Activated B cell treated with CpG ODN at 0.5 μM for 24 hours (primary cell): ENCODE data around the gene PVALB. TPM values are rescaled to one million over a fixed set of nuclear protein-coding genes. Genes with fewer than 3 reads are reported as not detected.

ENCODE experiments used
- ATAC-seq: fragments of 200-7000 bp; cut with Tn5 transposase; one replicate; pipeline ENCODE4 v1.10.0; 2021; ENCODE audit warnings: low read depth, mild to moderate bottlenecking, moderate library complexity
- CTCF ChIA-PET: fragments of 350-600 bp; sonication (Branson Sonifier 250); formaldehyde crosslinking; loops from one replicate; lab custom pipeline; 2021; ENCODE audit warnings: antibody characterized with exemption; lab: Charles Lee
- POLR2A ChIA-PET: fragments of 350-600 bp; sonication (Branson Sonifier 250); formaldehyde crosslinking; loops from one replicate; lab custom pipeline; 2021; ENCODE audit warnings: antibody characterized with exemption; lab: Charles Lee
- DNase-seq: peaks from one replicate; pipeline ENCODE4 v3.0.0; 2022
- H3K27ac Mint-ChIP-seq: one replicate; pipeline ENCODE4 v1.8.0; 2020; ENCODE audit warnings: mixed read lengths
- H3K27me3 Mint-ChIP-seq: one replicate; pipeline ENCODE4 v1.8.0; 2021; ENCODE audit warnings: mixed read lengths
- H3K36me3 Mint-ChIP-seq: one replicate; pipeline ENCODE4 v1.8.0; 2021; ENCODE audit warnings: low read depth, mixed read lengths
- H3K4me1 Mint-ChIP-seq: one replicate; pipeline ENCODE4 v1.8.0; 2021; ENCODE audit warnings: mixed read lengths
- H3K4me3 Mint-ChIP-seq: one replicate; pipeline ENCODE4 v1.8.0; 2020; ENCODE audit warnings: mild to moderate bottlenecking, mixed read lengths
- H3K9me3 Mint-ChIP-seq: one replicate; pipeline ENCODE4 v1.8.0; 2020; ENCODE audit warnings: mixed read lengths
- CTCF ChIP-seq: fragments of 200-600 bp; IDR thresholded peaks from one replicate; pipeline ENCODE4 v1.8.0; 2022; ENCODE audit warnings: antibody characterized with exemption, mild to moderate bottlenecking
- intact Hi-C: fragments of 100-400 bp; cut with micrococcal nuclease; formaldehyde crosslinking; loops from one replicate; pipeline ENCODE4 v1.15.1; 2024
- total RNA-seq: library from RNA; stranded (reverse); gene quantifications from 2 replicates; pipeline ENCODE4 v1.2.3, GENCODE V29; 2022

Gene PVALB
- total RNA-seq, 1 donor from 2014 or later: not detected

- TF ChIP-seq CTCF: no peak
- ChIA-PET POLR2A (interaction anchor here (0.6 to 2.5 kb wide), 15 partner anchors 77 to 881 kb away, joined by 3 to 24 read pairs (median 5); partner anchors contain the start of genes EIF3D, MPST, NCF4 and TST), CTCF (interaction anchor here (1.0 to 4.0 kb wide), 5 partner anchors 19 to 201 kb away, joined by 4 to 25 read pairs (median 10); partner anchors contain the start of gene NCF4)
- Mint-ChIP-seq H3K9me3 (no peaks in the 10 kb centered on the region), H3K27me3 (no peaks in the 10 kb centered on the region), H3K4me3 (peak overlapping the region; percentile 88), H3K36me3 (peaks cover 5% of the 10 kb centered on the region), H3K4me1 (peaks cover 19% of the 10 kb centered on the region), H3K27ac (peak overlapping the region; percentile 89)
- intact Hi-C loops: loop anchor here (1.0 to 5.0 kb wide), 9 partner anchors 19 to 467 kb away; partner anchors contain the start of gene EIF3D
- DNase-seq: no peak
- no peak for ATAC-seq
Measured at GRCh38 chr22:36776722-36777121, 40.1 kb downstream of the PVALB start.

- intact Hi-C loops: loop anchor here (1.0 to 5.0 kb wide), 9 partner anchors 19 to 467 kb away; partner anchors contain the start of gene EIF3D
- H3K27ac Mint-ChIP-seq: peak within 1 kb of the TSS; percentile 89
- POLR2A ChIA-PET: interaction anchor here (0.5 to 2.5 kb wide), 21 partner anchors 77 to 882 kb away, joined by 3 to 24 read pairs (median 4); partner anchors contain the start of genes EIF3D, MPST, NCF4 and TST
- H3K36me3 Mint-ChIP-seq: peaks cover 6% of the 10 kb centered on the region
- peak; percentile 81 for DNase-seq
- no peak for TF ChIP-seq CTCF
- peak within 1 kb of the TSS; percentile 88 for H3K4me3 Mint-ChIP-seq
- peaks cover 14% of the 10 kb centered on the region for H3K4me1 Mint-ChIP-seq
- ATAC-seq: peak; percentile 89
- H3K9me3 Mint-ChIP-seq: no peaks in the 10 kb centered on the region
- H3K27me3 Mint-ChIP-seq: no peaks in the 10 kb centered on the region
- CTCF ChIA-PET: interaction anchor here (0.9 to 4.0 kb wide), 9 partner anchors 19 to 485 kb away, joined by 3 to 25 read pairs (median 5); partner anchors contain the start of gene NCF4
Measured at GRCh38 chr22:36775964-36776669, 40.7 kb downstream of the PVALB start, which contains the start of gene IFT27. Gene IFT27 (minus strand): TSS chr22:36776119. CDS start chr22:36775707, 412 bp downstream.

GRCh38 chr22:36775586-36775963 is 41.3 kb downstream of the PVALB start:
- no peak for TF ChIP-seq CTCF
- CTCF ChIA-PET: interaction anchor here (0.9 to 4.0 kb wide), 9 partner anchors 18 to 485 kb away, joined by 3 to 25 read pairs (median 5); partner anchors contain the start of gene NCF4
- peak; percentile 1 for ATAC-seq
- H3K4me3 Mint-ChIP-seq: peak overlapping the region; percentile 88
- POLR2A ChIA-PET: interaction anchor here (0.6 to 2.5 kb wide), 17 partner anchors 78 to 882 kb away, joined by 3 to 24 read pairs (median 4); partner anchors contain the start of genes EIF3D, FOXRED2, MPST and NCF4
- H3K9me3 Mint-ChIP-seq: no peaks in the 10 kb centered on the region
- H3K27ac Mint-ChIP-seq: peak overlapping the region; percentile 89
- no peak for DNase-seq
- no peaks in the 10 kb centered on the region for H3K27me3 Mint-ChIP-seq
- intact Hi-C loops: loop anchor here (5.0 kb wide), 1 partner anchor 248 kb away; the partner anchor contains the start of gene EIF3D
- H3K4me1 Mint-ChIP-seq: peaks cover 14% of the 10 kb centered on the region
- peaks cover 6% of the 10 kb centered on the region for H3K36me3 Mint-ChIP-seq

- no peak overlapping the region for H3K27ac Mint-ChIP-seq
- DNase-seq: no peak
- H3K4me3 Mint-ChIP-seq: no peak overlapping the region
- H3K36me3 Mint-ChIP-seq: peaks cover 6% of the 10 kb centered on the region
- no peaks in the 10 kb centered on the region for H3K9me3 Mint-ChIP-seq
- no peak for ATAC-seq
- ChIA-PET CTCF (interaction anchor here (0.7 to 4.0 kb wide), 8 partner anchors 8 to 263 kb away, joined by 3 to 25 read pairs (median 4); no protein-coding TSS in a partner anchor), POLR2A (no interaction called here)
- H3K4me1 Mint-ChIP-seq: peaks cover 14% of the 10 kb centered on the region
- intact Hi-C loops: no loop called here
- H3K27me3 Mint-ChIP-seq: no peaks in the 10 kb centered on the region
- no peak for TF ChIP-seq CTCF
Measured at GRCh38 chr22:36773935-36774334, 42.9 kb downstream of the PVALB start.
